IMR-90 (cell line): ENCODE results near the gene EFNA5. TPM values are rescaled to one million over a fixed set of nuclear protein-coding genes. Genes with fewer than 3 reads are reported as not detected.
"Not testable (repeated sequence)": the region's sequence is repeated elsewhere in the genome, so short reads cannot be mapped to it uniquely, and the experiment has no call there.

Experiments used
- ATAC-seq: fragments of 200-7000 bp; cut with Tn5 transposase; 2 replicates; pipeline ENCODE4 v1.9.1; 2020; ENCODE audit warnings: low read depth, mild to moderate bottlenecking, moderate library complexity
- BruUV-seq: library from RNA; stranded (reverse); fragments of 400-500 nt; replicated peaks from 2 replicates; lab custom pipeline; 2021; lab: Mats Ljungman, UMichigan
- CTCF ChIA-PET: fragments of 300-600 bp; formaldehyde crosslinking; extraction: SDS; loops from one replicate; lab custom pipeline; 2021; ENCODE audit warnings: antibody characterized with exemption; lab: Yijun Ruan, JAX
- POLR2A ChIA-PET: fragments of 300-600 bp; sonication (Branson Sonifier 250); formaldehyde crosslinking; loops from one replicate; lab custom pipeline; 2022; ENCODE audit warnings: antibody characterized with exemption; ENCODE audit not compliant: unreplicated experiment; lab: Charles Lee
- DNase-seq: peaks from one replicate; pipeline ENCODE4 v3.0.0; 2013
- H2AFZ ChIP-seq: replicated peaks from 2 replicates; pipeline ENCODE3; 2013; ENCODE audit warnings: low read length, mild to moderate bottlenecking; ENCODE audit not compliant: poor library complexity
- H2AK5ac ChIP-seq: 2 replicates; pipeline ENCODE4 v1.6.1; 2013; ENCODE audit warnings: low read depth, low read length, inconsistent platforms
- H2AK9ac ChIP-seq: replicated peaks from 2 replicates; pipeline ENCODE3; 2013; ENCODE audit warnings: mild to moderate bottlenecking, low read depth, low read length, moderate library complexity; ENCODE audit not compliant: poor library complexity
- H2BK120ac ChIP-seq: 2 replicates; pipeline ENCODE4 v1.6.1; 2013; ENCODE audit warnings: low read depth, low read length, inconsistent platforms
- H2BK15ac ChIP-seq: 3 replicates; pipeline ENCODE4 v1.6.1; 2013; ENCODE audit warnings: low read depth, low read length, inconsistent platforms
- H2BK20ac ChIP-seq: 2 replicates; pipeline ENCODE4 v1.6.1; 2013; ENCODE audit warnings: low read depth, mild to moderate bottlenecking, inconsistent platforms, low read length, moderate library complexity
- H2BK5ac ChIP-seq: 2 replicates; pipeline ENCODE4 v1.6.1; 2013; ENCODE audit warnings: mild to moderate bottlenecking, low read depth, low read length, inconsistent platforms; ENCODE audit not compliant: poor library complexity, severe bottlenecking
- H3K14ac ChIP-seq: replicated peaks from 2 replicates; pipeline ENCODE4 v1.6.1; 2013; ENCODE audit warnings: low read depth, low read length, inconsistent platforms
- H3K18ac ChIP-seq: 2 replicates; pipeline ENCODE4 v1.6.1; 2013; ENCODE audit warnings: low read depth, low read length, control low read depth
- H3K23ac ChIP-seq: 2 replicates; pipeline ENCODE4 v1.6.1; 2013; ENCODE audit warnings: low read depth, low read length, inconsistent platforms
- H3K27ac ChIP-seq: 2 replicates; pipeline ENCODE4 v1.5.1; 2013; ENCODE audit warnings: mild to moderate bottlenecking, control low read depth, low read length; ENCODE audit not compliant: insufficient read depth
- H3K27me3 ChIP-seq: 2 replicates; pipeline ENCODE4 v1.6.1; 2013; ENCODE audit warnings: low read length; ENCODE audit not compliant: control insufficient read depth, insufficient read depth
- H3K36me3 ChIP-seq: 2 replicates; pipeline ENCODE4 v1.6.1; 2013; ENCODE audit warnings: low read length, mixed read lengths; ENCODE audit not compliant: control insufficient read depth, insufficient read depth
- H3K4ac ChIP-seq: 2 replicates; pipeline ENCODE4 v1.6.1; 2013; ENCODE audit warnings: low read depth, low read length, inconsistent platforms
- H3K4me1 ChIP-seq: 2 replicates; pipeline ENCODE4 v1.6.1; 2013; ENCODE audit warnings: low read length, mixed read lengths; ENCODE audit not compliant: control insufficient read depth, insufficient read depth
- H3K4me2 ChIP-seq: 2 replicates; pipeline ENCODE4 v1.6.1; 2013; ENCODE audit warnings: low read depth, mild to moderate bottlenecking, control low read depth, low read length, moderate library complexity
- H3K4me3 ChIP-seq: 2 replicates; pipeline ENCODE4 v1.5.1; 2013; ENCODE audit warnings: low read depth, mild to moderate bottlenecking, control low read depth, low read length, moderate library complexity; ENCODE audit not compliant: insufficient read depth
- H3K56ac ChIP-seq: 2 replicates; pipeline ENCODE4 v1.6.1; 2013; ENCODE audit warnings: low read length, inconsistent platforms; ENCODE audit not compliant: insufficient read depth; ENCODE audit errors: extremely low read depth
- H3K79me1 ChIP-seq, 2 experiments: 2 replicates each; pipeline ENCODE4 v1.6.1; 2013; ENCODE audit warnings: low read length in 2 of 2, inconsistent platforms in 1 of 2, low read depth in 1 of 2
- H3K9ac ChIP-seq: 2 replicates; pipeline ENCODE4 v1.6.1; 2013; ENCODE audit warnings: low read depth, low read length, control low read depth
- H3K9me1 ChIP-seq: 2 replicates; pipeline ENCODE4 v1.6.1; 2013; ENCODE audit warnings: low read length, inconsistent platforms; ENCODE audit not compliant: insufficient read depth
- H3K9me3 ChIP-seq: 2 replicates; pipeline ENCODE4 v1.6.1; 2013; ENCODE audit warnings: low read length; ENCODE audit not compliant: control insufficient read depth, insufficient read depth
- H4K20me1 ChIP-seq: 2 replicates; pipeline ENCODE4 v1.6.1; 2013; ENCODE audit warnings: low read length, inconsistent platforms; ENCODE audit not compliant: insufficient read depth
- H4K5ac ChIP-seq: 2 replicates; pipeline ENCODE4 v1.6.1; 2013; ENCODE audit warnings: mild to moderate bottlenecking, low read depth, low read length, control low read depth
- H4K8ac ChIP-seq, 2 experiments: 2 replicates each; pipeline ENCODE4 v1.6.1; 2013; ENCODE audit warnings: low read depth in 2 of 2, low read length in 2 of 2, control low read depth in 1 of 2, inconsistent platforms in 1 of 2
- H4K91ac ChIP-seq: 2 replicates; pipeline ENCODE4 v1.6.1; 2013; ENCODE audit warnings: low read depth, low read length, inconsistent platforms; ENCODE audit not compliant: insufficient read depth
- WGBS, 2 experiments: methylation state at CpG; one replicate each; pipeline versions ENCODE4 v1.1.5 to v1.1.7; 2013; ENCODE audit warnings: missing lambda C conversion rate in 2 of 2; ENCODE audit not compliant: insufficient read length in 1 of 2; ENCODE audit errors: extremely low coverage in 2 of 2; 5-methylcytosine and 5-hydroxymethylcytosine counted together
- dilution Hi-C: fragments of 300-500 bp; cut with HindIII; formaldehyde crosslinking; loops from one replicate; pipeline ENCODE4 v1.14.3; 2018; ENCODE audit warnings: low sequenced_read_pairs; ENCODE audit not compliant: unreplicated experiment
- in situ Hi-C: fragments of 300-500 bp; cut with MboI; formaldehyde crosslinking; loops from 3 replicates; pipeline ENCODE4 v1.14.3; 2019; ENCODE audit warnings: low sequenced_read_pairs, inconsistent platforms, mixed read lengths
- intact Hi-C: fragments of 100-400 bp; cut with micrococcal nuclease; formaldehyde crosslinking; loops from 2 replicates; pipeline ENCODE4 v1.10.0; 2022
- polyA plus RNA-seq, 3 experiments: library from polyadenylated mRNA; depleted of rRNA; stranded (reverse); fragments of >200 nt; gene quantifications; 2 replicates each; pipeline ENCODE4 v1.2.3, GENCODE V29; 2012; ENCODE audit warnings: low replicate concordance in 1 of 3
- total RNA-seq: library from RNA; depleted of rRNA; stranded (reverse); fragments of >200 nt; gene quantifications from 2 replicates; pipeline ENCODE4 v1.2.3, GENCODE V29; 2012

The EFNA5 gene
- total and polyA plus RNA-seq, 2 of the 4 experiments (the other 2 are of a cell fraction): 1.5 to 1.6 TPM

DNA sequence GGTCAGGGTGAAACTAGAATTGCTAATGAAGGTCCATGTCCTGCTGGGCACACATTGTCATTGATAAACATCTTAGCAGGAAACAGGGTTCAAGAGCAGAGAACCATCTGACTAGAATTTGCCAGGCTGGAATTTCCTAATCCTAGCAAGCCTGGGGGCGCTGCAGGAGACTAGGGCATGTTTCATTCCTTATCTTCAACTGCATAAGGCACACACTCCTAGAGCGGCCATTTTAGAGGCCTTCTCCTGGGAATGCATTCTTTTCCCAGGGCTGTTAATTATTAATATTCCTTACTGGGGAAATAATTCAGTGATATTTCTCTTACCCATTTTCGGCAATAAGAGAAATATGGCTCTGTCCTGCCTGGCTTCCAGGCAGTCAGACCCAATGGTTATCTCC lies 324.2 kb downstream of the EFNA5 start:
- H3K4ac ChIP-seq, H4K91ac ChIP-seq, POLR2A ChIA-PET, intact Hi-C loops, H4K8ac ChIP-seq, ATAC-seq, H3K27me3 ChIP-seq, H3K9ac ChIP-seq, H3K14ac ChIP-seq, H2BK5ac ChIP-seq, dilution Hi-C loops, H3K9me3 ChIP-seq, H3K4me3 ChIP-seq, BruUV-seq, H2AFZ ChIP-seq, H2AK5ac ChIP-seq, H4K5ac ChIP-seq, H3K4me2 ChIP-seq, H2BK120ac ChIP-seq, H3K79me1 ChIP-seq, H2AK9ac ChIP-seq, H4K20me1 ChIP-seq, H3K36me3 ChIP-seq, H2BK15ac ChIP-seq, CTCF ChIA-PET, in situ Hi-C loops, H3K27ac ChIP-seq, H3K18ac ChIP-seq, H3K4me1 ChIP-seq, H3K9me1 ChIP-seq, H3K23ac ChIP-seq, H3K56ac ChIP-seq, H2BK20ac ChIP-seq, DNase-seq: not testable (repeated sequence)
- no CpG with 5 or more reads among the region's 3 CpGs for WGBS, 2 experiments
